GM21619 (cell line): ENCODE measurements around the gene OR7D2.
"Not testable (repeated sequence)": the region's sequence is repeated elsewhere in the genome, so short reads cannot be mapped to it uniquely, and the experiment has no call there.

Experiments
- ATAC-seq: cut with Tn5 transposase; IDR thresholded peaks from one replicate; pipeline ENCODE4 v1.9.1; 2021; ENCODE audit not compliant: unreplicated experiment

OR7D2 gene

DNA sequence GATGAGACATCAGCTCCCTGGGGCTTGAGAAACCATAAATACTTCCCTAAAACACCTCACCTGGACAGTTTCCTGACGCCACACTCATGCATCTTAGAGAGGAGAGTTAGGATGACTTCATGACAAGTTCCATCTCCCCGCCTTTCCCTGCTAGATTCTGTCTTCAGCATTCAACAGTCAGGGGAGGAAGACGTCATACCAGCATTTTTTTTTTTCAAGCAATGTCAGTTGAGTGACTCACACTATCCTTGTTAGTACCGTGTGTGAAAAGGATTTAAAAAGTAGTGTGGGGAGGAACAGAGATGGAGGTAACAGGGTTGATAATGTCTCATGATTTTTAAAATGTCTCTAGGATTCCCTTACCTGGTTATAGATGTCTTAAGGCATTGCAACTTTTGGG is at the start of gene OR7D2:
Gene OR7D2 (plus strand): TSS at position 79 of the 400 bp plus-strand sequence. CDS start 6,803 bp downstream, outside the sequence.
- no peak for ATAC-seq

DNA sequence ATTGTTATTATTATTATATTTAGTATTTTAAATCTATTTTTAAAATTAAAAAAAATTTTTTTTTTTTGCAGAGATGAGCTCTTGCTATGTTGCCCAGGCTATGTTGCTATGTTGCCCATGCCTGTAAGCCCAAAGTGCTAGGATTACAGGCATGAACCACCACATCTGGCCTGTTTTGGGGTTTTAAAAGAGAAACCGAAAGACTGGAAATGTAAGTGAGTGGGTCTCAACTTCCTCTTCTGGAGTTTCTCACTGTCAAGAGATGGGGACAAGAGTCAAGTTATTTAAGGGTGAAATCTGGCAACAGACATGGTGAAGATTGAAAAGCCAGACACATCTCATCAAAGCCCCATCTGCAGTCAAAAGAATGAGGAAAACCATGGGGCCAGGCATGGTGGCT is 47.8 kb upstream of the OR7D2 start:
- ATAC-seq, result no peak

DNA sequence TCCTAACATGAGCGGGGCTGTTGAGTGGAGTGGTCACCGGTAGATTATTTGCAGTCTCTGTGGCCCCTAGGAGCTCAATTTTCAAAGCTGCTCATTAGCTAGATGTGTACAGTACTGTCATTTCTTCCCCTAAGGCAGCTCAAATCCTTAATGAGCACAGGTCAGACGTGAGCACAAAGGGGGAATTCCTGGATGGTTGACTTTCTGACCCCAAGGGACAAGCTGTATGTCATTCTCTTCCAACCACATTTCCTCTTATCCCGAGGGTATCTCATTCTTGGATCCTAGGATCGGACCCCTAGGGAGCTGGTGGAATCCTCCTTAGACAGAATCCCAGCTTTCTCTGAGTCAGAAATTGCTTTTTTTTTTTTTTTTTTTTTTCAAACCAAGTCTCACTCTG is 46.4 kb upstream of the OR7D2 start:
- ATAC-seq, result no peak

DNA sequence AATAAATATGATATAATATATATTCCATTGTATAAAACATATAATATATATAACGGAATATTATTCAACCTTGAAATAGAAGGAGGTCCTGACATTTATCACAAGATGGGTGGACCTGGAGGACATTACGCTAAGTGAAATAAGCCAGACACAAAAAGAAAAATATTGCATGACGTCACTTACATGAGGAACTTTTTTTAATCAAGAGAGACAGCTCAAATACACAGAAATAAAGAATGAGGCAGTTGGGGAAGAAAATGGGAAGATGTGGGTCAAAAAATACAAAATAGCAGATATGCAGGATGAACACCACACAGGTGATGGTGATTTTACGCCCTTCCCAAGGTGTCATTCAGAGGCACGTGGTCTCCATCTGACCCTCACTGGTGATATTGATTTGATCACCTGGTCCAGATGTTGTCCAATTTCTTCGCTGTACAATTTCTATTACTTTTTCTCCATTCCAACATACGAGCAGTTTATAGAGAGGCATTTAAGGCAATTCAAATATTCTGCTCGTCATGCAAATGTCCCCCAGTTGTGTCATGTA is 39.1 kb upstream of the OR7D2 start:
- ATAC-seq, result peak; percentile 4

GRCh38 chr19:9140159-9140874 is 38.5 kb upstream of the OR7D2 start, which contains the start of gene ZNF317:
ZNF317 (plus strand) TSS chr19:9140397; CDS start chr19:9156017, 15,620 bp downstream.
- peak; percentile 94 for ATAC-seq

- ATAC-seq, result no peak
Measured at GRCh38 chr19:9144920-9145319, 33.9 kb upstream of the OR7D2 start.

DNA sequence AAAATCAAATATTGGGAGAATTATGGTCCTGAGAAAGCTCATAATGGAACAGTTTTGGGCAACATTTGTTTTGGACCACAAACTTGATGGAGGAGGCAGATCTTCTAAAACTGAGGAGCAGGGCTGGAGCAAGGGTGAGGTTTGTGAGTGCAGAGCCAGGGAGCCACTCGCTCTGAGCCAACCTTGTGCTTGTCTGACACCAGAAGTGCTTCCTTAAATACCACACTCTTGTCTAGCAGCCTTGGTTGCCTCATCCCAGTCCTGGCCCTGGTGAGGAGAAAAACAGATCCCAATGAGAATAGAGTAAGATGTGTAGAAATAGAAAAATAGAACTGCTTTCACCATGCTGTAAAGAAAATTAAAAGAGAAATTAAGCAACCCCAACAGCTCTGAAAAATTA is 31.9 kb upstream of the OR7D2 start:
- no peak for ATAC-seq

DNA sequence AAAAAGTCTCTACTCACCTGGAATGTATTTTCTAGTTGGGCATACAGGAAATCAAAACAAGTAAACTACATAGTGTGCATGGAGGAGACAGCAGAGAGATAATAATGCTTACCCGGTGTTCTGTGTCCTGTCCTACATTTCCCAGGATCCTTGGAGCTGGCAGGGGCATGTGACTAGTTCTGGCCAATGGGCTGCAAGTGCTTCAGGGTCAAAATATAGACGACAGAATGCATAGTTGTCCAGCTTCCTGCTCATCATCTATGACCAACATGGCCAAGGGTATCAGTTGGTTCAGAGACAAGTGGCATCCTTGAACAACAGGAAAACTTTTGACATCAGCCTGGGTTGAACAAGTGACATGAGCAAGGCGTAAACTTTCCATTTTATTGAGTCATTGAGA is 30.1 kb upstream of the OR7D2 start:
- no peak for ATAC-seq

DNA sequence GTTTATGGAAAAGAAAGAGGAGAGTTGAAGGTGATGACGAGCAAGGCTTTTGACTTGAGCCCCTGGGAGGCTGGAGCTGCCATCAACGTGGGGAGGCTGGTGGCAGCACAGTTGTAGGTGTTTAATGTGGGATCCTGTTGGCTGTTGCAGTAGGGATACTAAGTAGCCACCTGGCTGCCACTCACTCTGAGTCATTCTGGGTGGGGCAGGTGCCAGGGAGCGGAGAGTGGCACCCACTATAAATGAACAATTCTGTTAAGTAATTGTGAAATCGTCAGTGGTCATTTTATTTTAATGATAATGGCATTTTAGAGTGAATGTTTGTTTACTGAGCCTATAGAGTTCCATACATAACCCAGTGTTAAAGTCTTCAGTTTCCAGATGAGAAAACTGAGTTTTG is 28.8 kb upstream of the OR7D2 start:
- ATAC-seq, result no peak

- ATAC-seq, result no peak
Measured at GRCh38 chr19:9150650-9151049, 28.1 kb upstream of the OR7D2 start.

DNA sequence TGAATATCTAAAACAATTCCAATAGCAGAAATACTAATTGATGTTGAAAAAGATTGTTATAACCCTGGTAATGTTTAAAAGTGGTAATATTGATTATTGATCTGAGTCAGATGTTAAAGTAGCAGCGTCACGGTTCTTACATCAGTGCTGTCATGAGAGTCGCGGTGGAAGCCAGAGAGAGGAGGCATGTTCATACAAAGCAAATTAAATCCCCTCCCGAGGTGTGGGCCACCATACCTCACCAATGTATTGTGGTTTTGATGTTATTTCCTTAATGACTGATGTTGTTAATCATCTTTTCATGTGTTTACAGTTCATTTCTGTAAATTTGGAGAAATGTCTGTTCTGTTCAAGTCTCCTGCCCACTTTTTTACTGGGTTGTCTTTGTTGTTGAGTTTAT is 27.4 kb upstream of the OR7D2 start:
- no peak for ATAC-seq

DNA sequence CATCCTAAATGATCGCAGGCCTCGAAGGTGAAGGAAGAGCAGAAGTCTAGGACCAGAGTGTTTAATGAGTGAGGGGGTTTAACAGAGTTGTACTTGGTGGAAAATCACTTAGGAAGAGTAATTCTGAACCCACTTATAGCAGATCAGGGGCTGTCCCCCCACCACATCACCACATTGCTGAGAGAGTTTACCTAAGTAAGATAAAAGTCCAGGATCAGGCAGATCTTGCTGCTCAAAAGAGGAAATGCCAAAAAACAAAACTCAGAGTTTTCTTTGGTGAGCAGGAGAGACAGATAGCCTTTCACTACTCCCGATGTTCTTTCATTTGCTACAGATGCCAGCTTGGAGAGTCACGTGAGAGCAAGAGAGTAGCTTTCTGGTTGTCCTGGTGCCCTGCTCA is 23.2 kb upstream of the OR7D2 start:
- ATAC-seq, result no peak

GRCh38 chr19:9156304-9156703 is 22.5 kb upstream of the OR7D2 start:
- no peak for ATAC-seq

DNA sequence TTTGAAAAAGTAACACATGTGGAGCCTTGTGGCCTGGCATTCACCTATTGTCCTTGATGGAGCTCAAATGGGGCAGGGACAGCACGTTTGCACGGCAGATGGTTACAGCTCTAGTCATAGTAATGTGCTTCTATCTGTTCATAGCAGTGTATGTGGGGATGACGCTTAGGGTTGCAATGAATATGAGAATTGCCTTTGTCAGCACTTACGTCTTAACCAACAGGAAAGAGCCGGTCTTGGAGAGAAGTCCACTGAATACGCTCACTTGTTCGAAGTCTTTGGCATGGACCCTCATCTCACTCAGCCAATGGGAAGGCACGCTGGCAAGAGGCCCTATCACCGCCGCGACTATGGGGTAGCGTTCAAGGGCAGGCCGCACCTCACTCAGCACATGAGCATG is 18.9 kb upstream of the OR7D2 start:
- ATAC-seq, result no peak

DNA sequence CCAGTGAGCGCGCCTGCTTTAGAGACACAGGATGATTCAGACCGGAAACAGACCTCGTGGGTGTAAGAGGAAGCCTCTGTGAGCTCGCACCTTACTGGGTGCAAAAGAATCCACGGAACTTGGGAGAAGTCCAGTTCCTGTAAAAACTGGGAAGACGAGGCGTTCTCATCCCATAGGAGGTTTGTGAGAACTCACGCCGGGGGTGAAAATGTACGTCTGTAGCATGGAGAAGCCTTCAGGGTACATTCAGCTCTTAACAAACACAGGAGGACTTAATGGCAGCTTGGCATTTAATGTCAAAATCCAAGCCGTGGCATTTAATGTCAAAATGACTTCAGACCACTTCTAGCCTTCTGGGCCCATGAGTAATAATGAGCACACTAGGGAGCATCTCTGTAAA is 17.4 kb upstream of the OR7D2 start:
- no peak for ATAC-seq

GRCh38 chr19:9165261-9165660 is 13.5 kb upstream of the OR7D2 start:
- no peak for ATAC-seq

DNA sequence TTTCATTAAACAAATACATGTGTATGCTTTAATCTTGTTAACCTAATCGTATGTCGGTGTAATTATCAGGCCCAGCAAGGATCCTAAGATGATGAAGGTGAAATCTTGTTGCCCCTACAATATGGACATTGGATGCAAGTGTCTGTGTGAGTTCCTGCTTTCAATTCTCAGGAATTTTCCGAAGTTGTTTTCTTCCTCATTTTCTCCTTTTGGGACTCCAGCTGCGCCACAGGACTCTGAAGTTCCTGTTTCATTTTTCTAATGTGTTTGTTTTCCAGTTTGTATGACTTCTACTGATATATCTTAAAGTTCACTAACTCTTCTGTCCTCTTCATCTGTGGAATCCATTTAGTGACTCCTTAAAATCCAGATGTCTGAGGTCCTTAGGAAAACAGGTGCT is 11.9 kb upstream of the OR7D2 start:
- no peak for ATAC-seq

GRCh38 chr19:9171393-9171991 is 7.3 kb upstream of the OR7D2 start:
- no peak for ATAC-seq

DNA sequence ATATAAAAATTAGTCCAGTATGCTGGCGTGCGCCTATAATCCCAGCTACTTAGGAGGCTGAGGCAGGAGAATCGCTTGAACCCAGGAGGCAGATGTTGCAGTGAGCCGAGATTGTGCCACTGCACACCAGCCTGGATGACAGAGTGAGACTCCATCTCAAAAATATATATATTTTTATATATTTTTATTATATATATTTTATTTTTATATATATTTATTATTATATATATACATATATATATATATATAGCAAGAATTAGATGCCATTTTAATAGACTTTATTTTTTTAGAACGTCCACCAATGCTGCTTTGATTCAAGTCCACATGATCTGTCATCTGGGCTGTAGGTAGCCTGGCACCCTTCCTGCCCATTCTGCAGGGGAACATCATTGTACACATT is 3.5 kb upstream of the OR7D2 start:
- no peak for ATAC-seq

- no peak for ATAC-seq
Measured at GRCh38 chr19:9183000-9183399, 4.2 kb downstream of the OR7D2 start.

DNA sequence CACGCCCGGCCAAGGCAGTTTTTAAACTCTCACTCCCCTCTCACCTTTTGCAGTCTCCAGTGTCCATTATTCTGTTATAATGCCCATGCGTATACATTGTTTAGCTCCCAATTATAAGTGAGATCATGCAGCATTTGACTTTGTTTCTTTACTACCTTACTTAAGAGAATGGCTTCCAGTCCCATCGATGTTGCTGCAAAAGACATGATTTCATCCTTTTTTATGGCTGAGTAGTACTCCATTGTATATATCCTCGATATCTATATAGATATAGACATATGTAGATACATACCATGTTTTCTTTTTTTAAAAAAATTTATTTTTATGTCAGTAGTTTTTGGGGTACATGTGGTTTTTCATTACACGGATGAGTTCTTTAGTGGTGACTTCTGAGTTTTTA is 8.4 kb downstream of the OR7D2 start:
- no peak for ATAC-seq

- no peak for ATAC-seq
Measured at GRCh38 chr19:9189535-9189934, 10.8 kb downstream of the OR7D2 start.

DNA sequence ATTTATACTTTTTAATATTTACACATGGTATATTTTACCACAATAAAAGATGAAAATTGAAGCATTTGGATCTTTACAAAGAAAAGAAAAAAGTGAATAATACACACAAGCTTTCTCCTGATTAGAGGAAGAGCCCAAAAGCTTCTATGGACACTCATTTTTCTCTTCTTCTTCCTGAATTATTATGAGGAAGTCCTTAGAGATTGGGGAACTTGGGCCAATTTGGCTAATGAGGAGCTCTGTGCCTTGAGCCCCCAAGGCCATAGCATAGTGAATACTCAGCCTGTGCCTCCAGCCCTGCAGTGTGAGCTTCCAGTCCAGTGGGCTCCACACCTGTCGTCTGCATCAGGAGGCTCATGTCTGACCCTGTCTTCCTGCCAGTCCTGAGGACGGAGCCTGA is 19.3 kb downstream of the OR7D2 start:
- not testable (repeated sequence) for ATAC-seq
